DOHH2 (cell line): ENCODE results near the gene CNTNAP2.

Experiments used
- EZH2phosphoT487 ChIP-seq: fragments of 200-600 bp; sonication (generic); IDR thresholded peaks from 2 replicates; pipeline ENCODE4 v1.6.1; 2017; ENCODE audit warnings: borderline replicate concordance, mild to moderate bottlenecking, antibody characterized with exemption, low read length, moderate library complexity, mixed read lengths
- TF ChIP-seq, protein P1 (sequence below): fragments of 200-600 bp; sonication (generic); IDR thresholded peaks from one replicate; pipeline ENCODE4 v1.5.1; 2014; ENCODE audit warnings: antibody characterized with exemption, mild to moderate bottlenecking, low read depth, low read length; ENCODE audit not compliant: poor library complexity, severe bottlenecking

DNA sequence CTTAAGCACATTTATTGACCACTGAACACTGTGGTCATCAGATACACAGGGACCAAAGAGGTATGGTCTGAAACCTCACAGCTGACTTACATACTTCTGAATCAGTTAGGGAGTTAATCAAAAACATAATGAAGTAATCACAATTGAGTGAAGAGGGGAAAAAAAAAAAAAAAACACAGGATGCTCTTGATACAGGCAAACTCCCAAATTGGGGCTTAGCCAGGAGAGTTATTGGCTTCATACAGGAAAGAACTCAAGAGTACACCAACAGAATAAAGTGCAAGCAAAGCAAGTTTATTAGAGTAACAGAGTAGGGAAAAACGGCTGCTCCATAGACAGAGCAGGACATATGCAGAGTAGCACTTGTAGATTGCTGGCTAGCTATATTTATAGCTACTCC, 917.0 kb downstream of the CNTNAP2 start:
- TF ChIP-seq, protein P1, sequence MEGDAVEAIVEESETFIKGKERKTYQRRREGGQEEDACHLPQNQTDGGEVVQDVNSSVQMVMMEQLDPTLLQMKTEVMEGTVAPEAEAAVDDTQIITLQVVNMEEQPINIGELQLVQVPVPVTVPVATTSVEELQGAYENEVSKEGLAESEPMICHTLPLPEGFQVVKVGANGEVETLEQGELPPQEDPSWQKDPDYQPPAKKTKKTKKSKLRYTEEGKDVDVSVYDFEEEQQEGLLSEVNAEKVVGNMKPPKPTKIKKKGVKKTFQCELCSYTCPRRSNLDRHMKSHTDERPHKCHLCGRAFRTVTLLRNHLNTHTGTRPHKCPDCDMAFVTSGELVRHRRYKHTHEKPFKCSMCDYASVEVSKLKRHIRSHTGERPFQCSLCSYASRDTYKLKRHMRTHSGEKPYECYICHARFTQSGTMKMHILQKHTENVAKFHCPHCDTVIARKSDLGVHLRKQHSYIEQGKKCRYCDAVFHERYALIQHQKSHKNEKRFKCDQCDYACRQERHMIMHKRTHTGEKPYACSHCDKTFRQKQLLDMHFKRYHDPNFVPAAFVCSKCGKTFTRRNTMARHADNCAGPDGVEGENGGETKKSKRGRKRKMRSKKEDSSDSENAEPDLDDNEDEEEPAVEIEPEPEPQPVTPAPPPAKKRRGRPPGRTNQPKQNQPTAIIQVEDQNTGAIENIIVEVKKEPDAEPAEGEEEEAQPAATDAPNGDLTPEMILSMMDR = no peak
- no peak for TF ChIP-seq EZH2phosphoT487
